ENCODE data around the gene CPEB4. TPM values are rescaled to one million over a fixed set of nuclear protein-coding genes. Genes with fewer than 3 reads are reported as not detected.

CPEB4 gene
- total RNA-seq, 1 donor from 2014 or later: 27.9 TPM

DNA sequence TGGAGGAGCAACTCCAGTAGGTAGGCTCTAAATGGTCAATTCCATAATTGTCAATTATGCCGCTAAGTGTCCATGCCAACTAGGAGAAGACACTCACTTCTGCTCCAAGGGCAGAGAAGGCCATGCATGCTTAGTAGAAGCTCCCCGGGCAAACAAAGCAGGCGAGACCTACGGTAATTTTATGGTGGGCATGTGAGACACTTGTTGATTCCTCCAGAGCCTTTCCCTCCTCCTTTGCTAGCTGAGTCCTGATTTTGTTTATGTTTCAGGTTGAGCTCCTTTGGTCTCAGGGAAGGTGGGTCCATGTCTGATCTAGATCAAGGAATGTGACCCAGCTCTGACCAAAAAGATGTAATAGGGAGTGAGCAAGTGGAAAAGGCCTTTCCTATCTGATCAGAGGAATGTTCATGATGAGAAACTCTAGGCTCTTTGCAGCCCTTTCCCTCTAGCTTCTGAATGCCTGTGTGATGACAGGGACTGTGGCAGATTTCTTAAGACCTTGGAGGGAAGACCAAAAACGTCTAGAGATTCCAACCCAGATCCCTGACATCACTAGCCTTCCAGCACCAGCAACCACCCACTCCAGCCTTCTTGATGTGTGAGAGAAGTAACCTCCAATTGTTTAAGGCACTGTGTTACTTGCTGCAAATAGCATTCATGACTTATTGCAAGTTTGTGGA lies 7.7 kb upstream of the CPEB4 start:
- no peak for FAIRE-seq
- TF ChIP-seq, protein P1, sequence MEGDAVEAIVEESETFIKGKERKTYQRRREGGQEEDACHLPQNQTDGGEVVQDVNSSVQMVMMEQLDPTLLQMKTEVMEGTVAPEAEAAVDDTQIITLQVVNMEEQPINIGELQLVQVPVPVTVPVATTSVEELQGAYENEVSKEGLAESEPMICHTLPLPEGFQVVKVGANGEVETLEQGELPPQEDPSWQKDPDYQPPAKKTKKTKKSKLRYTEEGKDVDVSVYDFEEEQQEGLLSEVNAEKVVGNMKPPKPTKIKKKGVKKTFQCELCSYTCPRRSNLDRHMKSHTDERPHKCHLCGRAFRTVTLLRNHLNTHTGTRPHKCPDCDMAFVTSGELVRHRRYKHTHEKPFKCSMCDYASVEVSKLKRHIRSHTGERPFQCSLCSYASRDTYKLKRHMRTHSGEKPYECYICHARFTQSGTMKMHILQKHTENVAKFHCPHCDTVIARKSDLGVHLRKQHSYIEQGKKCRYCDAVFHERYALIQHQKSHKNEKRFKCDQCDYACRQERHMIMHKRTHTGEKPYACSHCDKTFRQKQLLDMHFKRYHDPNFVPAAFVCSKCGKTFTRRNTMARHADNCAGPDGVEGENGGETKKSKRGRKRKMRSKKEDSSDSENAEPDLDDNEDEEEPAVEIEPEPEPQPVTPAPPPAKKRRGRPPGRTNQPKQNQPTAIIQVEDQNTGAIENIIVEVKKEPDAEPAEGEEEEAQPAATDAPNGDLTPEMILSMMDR (IDR thresholded peaks at IDR 0.05; ENCODE audit: insufficient read depth, low read length, severe bottlenecking): no peak
- Histone ChIP-seq H3K27me3 (ENCODE audit: control insufficient read depth, insufficient read depth, low read length) (no peaks in the 10 kb centered on the region), H3K4me3 (ENCODE audit: low read depth, low read length) (no peak overlapping the region), H3K36me3 (ENCODE audit: control insufficient read depth, insufficient read depth, low read length) (no peaks in the 10 kb centered on the region)
- no peak for DNase-seq (ENCODE audit: low read depth)

- DNase-seq (ENCODE audit: low read depth) (peak; percentile 61), FAIRE-seq (no peak)
- H3K27me3 ChIP-seq (ENCODE audit: control insufficient read depth, insufficient read depth, low read length): no peaks in the 10 kb centered on the region
- no peak overlapping the region for H3K4me3 ChIP-seq (ENCODE audit: low read depth, low read length)
- TF ChIP-seq, protein P1 (IDR thresholded peaks at IDR 0.05; ENCODE audit: insufficient read depth, low read length, severe bottlenecking): no peak
- H3K36me3 ChIP-seq (ENCODE audit: control insufficient read depth, insufficient read depth, low read length): no peaks in the 10 kb centered on the region
Measured at GRCh38 chr5:173881811-173882575, 6.2 kb upstream of the CPEB4 start.

- TF ChIP-seq, protein P1 (IDR thresholded peaks at IDR 0.05; ENCODE audit: insufficient read depth, low read length, severe bottlenecking): no peak
- H3K36me3 ChIP-seq (ENCODE audit: control insufficient read depth, insufficient read depth, low read length): no peaks in the 10 kb centered on the region
- peak; percentile 64 for DNase-seq (ENCODE audit: low read depth)
- no peak overlapping the region for H3K4me3 ChIP-seq (ENCODE audit: low read depth, low read length)
- no peaks in the 10 kb centered on the region for H3K27me3 ChIP-seq (ENCODE audit: control insufficient read depth, insufficient read depth, low read length)
- no peak for FAIRE-seq
Measured at GRCh38 chr5:173882632-173883031, 5.5 kb upstream of the CPEB4 start.

DNA sequence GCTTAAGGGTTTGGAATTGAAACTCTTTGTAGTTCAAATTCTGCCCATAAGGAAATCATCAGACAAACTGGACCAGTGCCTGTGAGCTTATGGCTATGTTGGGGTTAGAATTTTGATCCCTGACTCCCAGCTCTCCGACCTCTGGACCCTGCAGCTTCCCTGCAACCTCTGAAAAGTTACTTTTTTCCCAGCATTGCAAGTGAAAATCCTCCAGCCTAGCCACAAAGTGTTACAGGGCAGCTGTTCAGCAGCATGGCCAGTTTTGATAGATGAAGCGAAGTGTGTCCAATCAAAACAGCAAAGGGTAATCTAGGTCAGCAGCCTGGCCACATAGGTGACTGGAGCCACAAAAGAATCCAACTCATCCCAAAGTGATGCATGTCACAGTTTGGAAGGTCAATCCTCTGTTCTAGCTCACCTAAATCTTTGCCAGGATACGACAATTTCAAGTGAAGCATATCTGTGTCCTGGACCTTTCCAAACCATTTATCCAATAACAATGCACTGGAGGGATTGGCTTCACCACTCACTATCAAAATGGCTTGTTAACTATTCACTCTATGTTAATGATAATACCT lies 4.7 kb upstream of the CPEB4 start:
- Histone ChIP-seq H3K4me3 (ENCODE audit: low read depth, low read length) (no peak overlapping the region), H3K36me3 (ENCODE audit: control insufficient read depth, insufficient read depth, low read length) (no peaks in the 10 kb centered on the region), H3K27me3 (ENCODE audit: control insufficient read depth, insufficient read depth, low read length) (no peaks in the 10 kb centered on the region)
- FAIRE-seq: no peak
- TF ChIP-seq, protein P1 (IDR thresholded peaks at IDR 0.05; ENCODE audit: insufficient read depth, low read length, severe bottlenecking): no peak
- no peak for DNase-seq (ENCODE audit: low read depth)

DNA sequence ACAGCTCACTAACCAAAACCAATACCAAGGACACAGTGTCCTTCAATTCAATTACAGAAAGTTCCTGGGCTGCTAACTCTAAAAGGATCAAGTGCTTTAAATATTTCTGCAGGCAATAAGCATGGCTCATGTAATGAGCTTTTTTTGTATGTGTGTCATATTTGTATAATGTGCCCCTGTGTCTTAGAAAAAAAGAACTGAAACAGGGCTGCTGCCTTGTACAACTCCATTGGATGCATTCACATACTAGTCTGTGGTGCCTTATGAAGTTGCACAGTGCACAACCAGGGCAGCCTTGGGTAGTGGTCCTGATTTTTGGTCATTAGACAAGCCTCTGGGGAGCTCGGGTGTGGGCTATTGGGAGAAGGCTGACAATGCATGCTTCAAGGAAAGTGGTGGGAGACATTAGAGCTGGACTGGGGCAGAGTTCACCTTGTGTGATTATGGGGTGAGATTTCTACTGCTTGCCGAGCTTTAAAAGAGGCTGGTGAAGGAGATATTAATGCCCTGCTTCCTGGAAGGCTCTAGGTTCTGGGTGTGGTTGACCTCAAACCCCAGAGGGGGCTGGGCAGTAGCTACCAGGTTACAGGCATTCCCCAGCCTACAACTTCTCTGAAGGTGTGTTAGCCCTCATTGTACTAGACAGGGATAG lies 3.6 kb upstream of the CPEB4 start:
- H3K4me3 ChIP-seq (ENCODE audit: low read depth, low read length): no peak overlapping the region
- no peaks in the 10 kb centered on the region for H3K36me3 ChIP-seq (ENCODE audit: control insufficient read depth, insufficient read depth, low read length)
- FAIRE-seq (no peak), DNase-seq (ENCODE audit: low read depth) (no peak)
- TF ChIP-seq, protein P1 (IDR thresholded peaks at IDR 0.05; ENCODE audit: insufficient read depth, low read length, severe bottlenecking): no peak
- no peaks in the 10 kb centered on the region for H3K27me3 ChIP-seq (ENCODE audit: control insufficient read depth, insufficient read depth, low read length)

All from bronchial epithelial cell (primary cell).